Dedifferentiated amniotic fluid mesenchymal stem cell (primary cell): ENCODE data around the gene EPB41L4A.

ENCODE experiments used
- DNase-seq: peaks from one replicate; pipeline ENCODE4 v3.0.0-alpha.2; 2016; ENCODE audit errors: extremely low spot score

Gene EPB41L4A

GRCh38 chr5:112156211-112156610 lies 262.9 kb downstream of the EPB41L4A start:
- DNase-seq: no peak

- no peak for DNase-seq
Observed at GRCh38 chr5:112154940-112155686, 264.0 kb downstream of the EPB41L4A start.

- no peak for DNase-seq
Observed at GRCh38 chr5:112149727-112150126, 269.4 kb downstream of the EPB41L4A start.

- DNase-seq: peak; percentile 87
Observed at GRCh38 chr5:112146323-112147226, 272.5 kb downstream of the EPB41L4A start.

GRCh38 chr5:112143690-112144089 lies 275.4 kb downstream of the EPB41L4A start:
- DNase-seq: no peak

GRCh38 chr5:112142769-112143270 lies 276.3 kb downstream of the EPB41L4A start:
- no peak for DNase-seq

GRCh38 chr5:112141582-112141981 lies 277.5 kb downstream of the EPB41L4A start:
- DNase-seq: no peak

- DNase-seq: no peak
Observed at GRCh38 chr5:112138526-112138925, 280.6 kb downstream of the EPB41L4A start.

- no peak for DNase-seq
Observed at GRCh38 chr5:112136773-112137172, 282.3 kb downstream of the EPB41L4A start.

- DNase-seq: no peak
Observed at GRCh38 chr5:112127861-112128260, 291.2 kb downstream of the EPB41L4A start.

- DNase-seq: no peak
Observed at GRCh38 chr5:112126982-112127381, 292.1 kb downstream of the EPB41L4A start.

- DNase-seq: peak; percentile 44
Observed at GRCh38 chr5:112125903-112126302, 293.2 kb downstream of the EPB41L4A start.

GRCh38 chr5:112124788-112125187 lies 294.3 kb downstream of the EPB41L4A start:
- DNase-seq: no peak

- DNase-seq: no peak
Observed at GRCh38 chr5:112123086-112123485, 296.0 kb downstream of the EPB41L4A start.

- DNase-seq: no peak
Observed at GRCh38 chr5:112122353-112122752, 296.7 kb downstream of the EPB41L4A start.

GRCh38 chr5:112121258-112121657 lies 297.8 kb downstream of the EPB41L4A start:
- no peak for DNase-seq

- DNase-seq: no peak
Observed at GRCh38 chr5:112119969-112120368, 299.1 kb downstream of the EPB41L4A start.

GRCh38 chr5:112119508-112119907 lies 299.6 kb downstream of the EPB41L4A start:
- DNase-seq: no peak

- DNase-seq: no peak
Observed at GRCh38 chr5:112117551-112117950, 301.5 kb downstream of the EPB41L4A start.

GRCh38 chr5:112116371-112116770 lies 302.7 kb downstream of the EPB41L4A start:
- no peak for DNase-seq

- DNase-seq: no peak
Observed at GRCh38 chr5:112113565-112113964, 305.5 kb downstream of the EPB41L4A start.
